CD1c-positive myeloid dendritic cell (primary cell): ENCODE results near the gene RHCG.

Source experiments
- DNase-seq: peaks from one replicate; pipeline ENCODE4 v3.0.0-alpha.2; 2016; ENCODE audit errors: extremely low spot score

Gene RHCG

GRCh38 chr15:89444241-89445225, 51.9 kb downstream of the RHCG start:
- no peak for DNase-seq

GRCh38 chr15:89443581-89443980, 52.8 kb downstream of the RHCG start:
- no peak for DNase-seq

- DNase-seq, result peak; percentile 61
Observed at GRCh38 chr15:89442671-89443307, 53.6 kb downstream of the RHCG start.

- DNase-seq, result no peak
Observed at GRCh38 chr15:89442155-89442554, 54.2 kb downstream of the RHCG start.

- peak; percentile 74 for DNase-seq
Observed at GRCh38 chr15:89441295-89441812, 55.0 kb downstream of the RHCG start.

- DNase-seq, result no peak
Observed at GRCh38 chr15:89439764-89440163, 56.6 kb downstream of the RHCG start.

- DNase-seq, result no peak
Observed at GRCh38 chr15:89436560-89437311, 59.6 kb downstream of the RHCG start.

- no peak for DNase-seq
Observed at GRCh38 chr15:89435362-89435761, 61.0 kb downstream of the RHCG start.

- DNase-seq, result no peak
Observed at GRCh38 chr15:89433686-89434085, 62.7 kb downstream of the RHCG start.

GRCh38 chr15:89430530-89431341, 65.6 kb downstream of the RHCG start:
- DNase-seq, result peak; percentile 89

- DNase-seq, result no peak
Observed at GRCh38 chr15:89429986-89430385, 66.4 kb downstream of the RHCG start.

- DNase-seq, result peak; percentile 51
Observed at GRCh38 chr15:89429023-89429422, 67.4 kb downstream of the RHCG start.

GRCh38 chr15:89428246-89428645, 68.1 kb downstream of the RHCG start:
- no peak for DNase-seq

- no peak for DNase-seq
Observed at GRCh38 chr15:89426500-89426899, 69.9 kb downstream of the RHCG start.

- DNase-seq, result no peak
Observed at GRCh38 chr15:89423981-89424380, 72.4 kb downstream of the RHCG start.
